Keratinocyte (primary cell): Measurements from ENCODE around the gene FRS2.

ENCODE experiments used
- CTCF ChIP-seq, 3 experiments: IDR thresholded peaks in 1 of 3; conservative IDR thresholded peaks in 1 of 3; optimal IDR thresholded peaks in 1 of 3; 2 replicates in 2 of 3; 3 replicates in 1 of 3; pipeline versions ENCODE3 to v1.5.1; 2011; ENCODE audit warnings: low read length in 3 of 3, mild to moderate bottlenecking in 3 of 3, moderate library complexity in 2 of 3, control low read depth in 1 of 3, inconsistent platforms in 1 of 3; ENCODE audit not compliant: insufficient read depth in 2 of 3; ENCODE audit errors: extremely low read depth in 1 of 3
- EZH2 ChIP-seq: IDR thresholded peaks from one replicate; pipeline ENCODE4 v1.6.1; 2012; ENCODE audit warnings: inconsistent platforms, mild to moderate bottlenecking, low read length, moderate library complexity

DNA sequence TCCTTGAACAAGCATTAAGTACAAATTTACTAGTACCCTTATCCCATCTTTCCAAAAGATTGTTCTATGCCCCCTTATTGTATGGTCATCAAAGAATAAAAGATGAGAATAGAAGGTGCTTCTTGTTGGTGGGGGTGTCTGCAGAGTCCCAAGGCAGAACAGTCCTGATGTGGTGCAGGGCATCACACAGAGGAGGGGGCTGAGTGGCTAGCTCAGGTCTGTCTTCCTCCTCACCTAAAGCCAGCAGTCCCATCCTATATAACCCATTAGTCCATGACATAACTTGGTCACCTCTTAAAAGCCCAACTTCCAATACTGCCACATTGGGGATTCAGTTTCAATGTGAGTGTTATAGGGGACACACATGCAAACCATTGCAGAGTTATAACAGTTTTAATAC lies 130.6 kb downstream of the FRS2 start:
- TF ChIP-seq CTCF (optimal IDR thresholded peaks at IDR 0.05 in 1 of 3, IDR thresholded peaks at IDR 0.05 in 1 of 3, conservative IDR thresholded peaks at IDR 0.05 in 1 of 3; ENCODE audit: extremely low read depth in 1 of 3, insufficient read depth in 2 of 3, low read length in 3 of 3) = no peak
- TF ChIP-seq EZH2 = no peak
